C4-2B (cell line): ENCODE measurements around the gene RPS14.
A peak's percentile ranks its signal among the peaks of the same experiment; 100 is the strongest.

Source experiments
- H3K27ac ChIP-seq: fragments of 450-650 bp; 2 replicates; pipeline ENCODE4 v1.5.1; 2017
- CTCF ChIP-seq: fragments of 450-650 bp; conservative IDR thresholded peaks from 2 replicates; pipeline ENCODE4 v1.5.1; 2017; ENCODE audit warnings: mild to moderate bottlenecking
- ZFX ChIP-seq: fragments of 450-650 bp; IDR thresholded peaks from 2 replicates; pipeline ENCODE4 v1.6.1; 2017

RPS14 gene

GRCh38 chr5:150449517-150450339 is at the start of gene RPS14:
RPS14 (minus strand) TSS chr5:150449739; CDS start chr5:150447733, 2,006 bp downstream.
- peak within 1 kb of the TSS; percentile 93 for H3K27ac ChIP-seq
- TF ChIP-seq CTCF (peak; percentile 98), ZFX (peak; percentile 94)

GRCh38 chr5:150498971-150499370 is 49.4 kb upstream of the RPS14 start:
- TF ChIP-seq ZFX (no peak), CTCF (no peak)
- H3K27ac ChIP-seq: peak overlapping the region; percentile 64

- H3K27ac ChIP-seq: peak overlapping the region; percentile 64
- TF ChIP-seq ZFX (no peak), CTCF (no peak)
These were observed 49.0 kb upstream of the RPS14 start for GRCh38 chr5:150498501-150498900.

- H3K27ac ChIP-seq: peak overlapping the region; percentile 64
These were observed 48.4 kb upstream of the RPS14 start for GRCh38 chr5:150497989-150498317.

GRCh38 chr5:150497274-150497988 is 47.9 kb upstream of the RPS14 start:
- TF ChIP-seq CTCF (no peak), ZFX (no peak)
- H3K27ac ChIP-seq: peak overlapping the region; percentile 64

More at GRCh38 chr5:150497989-150498317, 48.4 kb upstream of the RPS14 start:
- no peak for TF ChIP-seq CTCF
- TF ChIP-seq ZFX: no peak

- H3K27ac ChIP-seq: no peak overlapping the region
- TF ChIP-seq CTCF: no peak
These were observed 47.0 kb upstream of the RPS14 start for GRCh38 chr5:150496534-150496933.

- no peak overlapping the region for H3K27ac ChIP-seq
- TF ChIP-seq CTCF (no peak), ZFX (no peak)
These were observed 46.6 kb upstream of the RPS14 start for GRCh38 chr5:150496098-150496497.
